ENCODE results near the gene SCYGR8.

SCYGR8 gene

GRCh38 chr2:227783404-227784138, 37.9 kb downstream of the SCYGR8 start:
- Histone ChIP-seq H3K9me3 (no peaks in the 10 kb centered on the region), H3K36me3 (no peaks in the 10 kb centered on the region), H3K27me3 (peaks cover 10% of the 10 kb centered on the region), H3K27ac (peak overlapping the region; percentile 56), H3K4me1 (ENCODE audit: control insufficient read depth in 1 of 2, insufficient read depth in 1 of 2, low read depth in 1 of 2, low read length in 1 of 2) (peaks cover 3 to 6% of the 10 kb centered on the region in 2 experiments), H3K4me3 (ENCODE audit: low read depth in 1 of 2, low read length in 1 of 2) (peak overlapping the region; percentile 1 to 41)
- TF ChIP-seq CTCF (IDR thresholded peaks at IDR 0.05): no peak

- no peaks in the 10 kb centered on the region for H3K36me3 ChIP-seq
- peaks cover 10% of the 10 kb centered on the region for H3K27me3 ChIP-seq
- no peak overlapping the region for H3K4me3 ChIP-seq (ENCODE audit: low read depth in 1 of 2, low read length in 1 of 2)
- H3K4me1 ChIP-seq (ENCODE audit: control insufficient read depth in 1 of 2, insufficient read depth in 1 of 2, low read depth in 1 of 2, low read length in 1 of 2): peaks cover 3 to 6% of the 10 kb centered on the region in 2 experiments
- no peak for TF ChIP-seq CTCF (IDR thresholded peaks at IDR 0.05)
- no peaks in the 10 kb centered on the region for H3K9me3 ChIP-seq
- H3K27ac ChIP-seq: no peak overlapping the region
Measured at GRCh38 chr2:227785293-227785692, 39.6 kb downstream of the SCYGR8 start.

- Histone ChIP-seq H3K27me3 (peaks cover 10% of the 10 kb centered on the region), H3K4me3 (ENCODE audit: low read depth in 1 of 2, low read length in 1 of 2) (no peak overlapping the region), H3K9me3 (no peaks in the 10 kb centered on the region), H3K4me1 (ENCODE audit: control insufficient read depth in 1 of 2, insufficient read depth in 1 of 2, low read depth in 1 of 2, low read length in 1 of 2) (peaks cover 0 to 1% of the 10 kb centered on the region in 2 experiments), H3K36me3 (no peaks in the 10 kb centered on the region), H3K27ac (no peak overlapping the region)
- no peak for TF ChIP-seq CTCF (IDR thresholded peaks at IDR 0.05)
Measured at GRCh38 chr2:227788561-227789018, 42.9 kb downstream of the SCYGR8 start.

- H3K27ac ChIP-seq: no peak overlapping the region
- H3K36me3 ChIP-seq: no peaks in the 10 kb centered on the region
- no peaks in the 10 kb centered on the region for H3K4me1 ChIP-seq (ENCODE audit: control insufficient read depth in 1 of 2, insufficient read depth in 1 of 2, low read depth in 1 of 2, low read length in 1 of 2)
- H3K9me3 ChIP-seq: no peaks in the 10 kb centered on the region
- H3K4me3 ChIP-seq (ENCODE audit: low read depth in 1 of 2, low read length in 1 of 2): no peak overlapping the region
- peaks cover 10% of the 10 kb centered on the region for H3K27me3 ChIP-seq
- TF ChIP-seq CTCF (IDR thresholded peaks at IDR 0.05): no peak
Measured at GRCh38 chr2:227789803-227790202, 44.1 kb downstream of the SCYGR8 start.

GRCh38 chr2:227793148-227793712, 47.5 kb downstream of the SCYGR8 start:
- Histone ChIP-seq H3K9me3 (no peaks in the 10 kb centered on the region), H3K4me1 (ENCODE audit: control insufficient read depth in 1 of 2, insufficient read depth in 1 of 2, low read depth in 1 of 2, low read length in 1 of 2) (no peaks in the 10 kb centered on the region), H3K36me3 (no peaks in the 10 kb centered on the region), H3K4me3 (ENCODE audit: low read depth in 1 of 2, low read length in 1 of 2) (no peak overlapping the region), H3K27ac (no peak overlapping the region), H3K27me3 (no peaks in the 10 kb centered on the region)
- no peak for TF ChIP-seq CTCF (IDR thresholded peaks at IDR 0.05)
